GM21447 (cell line): ENCODE results near the gene RAI1.

Experiments
- ATAC-seq: cut with Tn5 transposase; IDR thresholded peaks from one replicate; pipeline ENCODE4 v1.9.1; 2021; ENCODE audit not compliant: unreplicated experiment

RAI1 gene

DNA sequence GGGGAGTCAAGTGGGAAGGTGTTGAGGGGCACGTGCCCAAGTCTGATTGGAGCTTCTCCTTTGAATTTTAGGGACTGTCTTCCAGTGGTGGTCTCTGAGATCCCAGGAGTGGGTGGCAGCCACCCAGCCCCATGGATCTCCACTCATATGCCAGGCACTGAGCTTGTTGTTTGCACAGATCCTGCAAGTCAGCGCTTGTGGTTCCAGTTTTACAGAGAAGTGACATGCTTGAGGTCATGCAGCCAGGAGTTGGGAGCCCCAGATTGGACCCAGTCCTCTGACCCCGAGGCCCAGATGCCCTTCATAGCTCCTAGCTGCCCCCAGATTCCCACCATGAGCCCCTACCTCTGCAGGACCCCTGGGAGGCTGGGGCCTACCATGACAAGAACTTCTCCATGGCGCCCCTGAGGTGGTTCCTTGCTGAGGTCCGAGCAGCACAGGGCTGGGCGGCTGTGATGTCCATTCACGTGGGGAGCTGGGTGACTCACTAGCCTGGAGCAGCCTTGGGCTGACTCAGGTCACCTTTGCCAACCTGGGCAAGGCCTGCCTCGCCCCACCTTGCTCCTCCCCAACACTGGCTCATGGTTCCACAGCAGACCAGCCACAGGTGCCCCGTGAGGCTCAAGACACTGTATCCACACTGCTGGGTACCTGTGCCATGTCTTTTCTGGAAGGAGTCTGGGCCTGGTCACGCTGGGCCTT lies 47.4 kb downstream of the RAI1 start:
- no peak for ATAC-seq

DNA sequence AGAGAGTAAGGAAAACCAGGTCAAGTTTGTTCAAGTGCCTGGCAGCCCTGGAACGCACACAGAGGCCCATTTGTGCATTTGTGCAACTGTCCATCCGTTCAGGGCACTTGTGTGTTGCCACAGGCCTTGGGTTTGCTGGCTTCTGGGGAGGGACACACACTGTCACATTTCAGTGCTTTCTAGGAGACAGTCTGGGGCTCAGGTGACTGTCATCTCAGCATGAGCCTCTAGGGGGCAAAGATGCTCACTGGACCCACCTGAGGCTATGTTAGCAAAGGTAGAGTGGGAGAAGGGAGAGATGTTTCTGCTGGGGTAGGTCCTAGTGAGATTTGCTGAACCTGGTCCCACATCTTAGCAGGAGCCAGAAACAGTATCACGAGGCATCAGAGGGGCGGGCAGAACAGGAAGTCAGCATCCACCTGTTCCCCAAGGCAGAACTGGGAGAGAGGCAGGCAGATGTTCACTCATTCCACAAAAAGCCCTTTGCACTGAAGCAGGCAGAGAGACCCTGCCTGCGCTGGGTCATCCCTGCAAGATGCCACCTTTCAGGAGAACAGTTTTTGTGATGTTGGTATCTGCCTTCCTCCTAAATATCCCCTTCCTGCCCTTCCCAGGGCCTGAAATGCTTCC lies 48.5 kb downstream of the RAI1 start:
- peak; percentile 63 for ATAC-seq

DNA sequence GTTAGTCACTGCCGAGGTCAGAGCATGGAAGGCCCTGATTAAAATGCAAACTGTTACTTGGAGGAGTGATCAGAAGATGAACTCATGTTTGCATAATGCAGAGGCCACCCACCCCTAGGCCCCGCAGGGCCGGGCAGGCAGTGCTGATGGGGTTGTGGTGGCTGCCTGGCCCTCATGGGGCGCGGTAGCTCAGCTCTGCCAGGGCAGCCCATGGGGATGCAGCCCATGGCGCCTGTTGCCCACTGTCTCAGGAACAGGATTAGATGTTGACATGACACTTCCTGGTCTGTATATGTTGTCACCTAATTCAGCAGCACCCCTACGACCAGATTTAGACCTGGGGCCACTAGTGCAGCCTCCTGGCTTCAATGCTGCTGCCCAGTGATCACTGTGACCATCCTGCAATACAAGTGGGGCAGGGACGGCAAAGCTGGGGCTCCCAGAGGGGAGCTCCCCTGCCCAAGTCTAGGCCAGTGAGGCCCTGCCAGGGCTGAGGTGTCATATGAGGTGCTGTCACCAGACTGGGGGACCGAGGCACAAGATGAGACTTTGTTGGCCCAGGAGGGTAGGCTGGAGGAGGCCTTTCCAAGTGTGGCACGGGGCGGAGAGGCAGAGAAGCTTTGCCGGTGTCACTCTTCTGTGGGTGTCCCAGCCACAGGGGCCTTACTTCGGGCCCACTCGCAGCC lies 49.1 kb downstream of the RAI1 start:
- no peak for ATAC-seq

DNA sequence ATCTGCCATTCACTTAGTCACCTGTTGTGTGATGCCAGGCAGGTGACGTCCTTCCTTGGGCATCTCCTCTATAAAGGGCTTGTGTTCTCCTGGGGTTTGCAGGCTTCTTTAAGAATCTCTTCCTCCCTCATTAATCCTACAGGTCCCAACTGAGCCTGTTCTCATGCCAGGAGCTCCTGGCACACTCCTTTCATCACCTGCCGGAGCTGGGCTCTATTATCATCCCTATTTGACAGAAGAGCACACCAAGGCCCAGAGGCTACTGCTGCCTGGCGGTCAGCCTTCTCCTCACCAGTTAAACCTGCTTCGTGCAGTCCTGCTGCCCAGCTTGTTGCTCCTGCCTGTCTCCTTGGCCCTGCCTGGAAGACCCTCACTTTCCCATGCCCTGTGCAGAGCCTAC lies 51.2 kb downstream of the RAI1 start:
- ATAC-seq = no peak

DNA sequence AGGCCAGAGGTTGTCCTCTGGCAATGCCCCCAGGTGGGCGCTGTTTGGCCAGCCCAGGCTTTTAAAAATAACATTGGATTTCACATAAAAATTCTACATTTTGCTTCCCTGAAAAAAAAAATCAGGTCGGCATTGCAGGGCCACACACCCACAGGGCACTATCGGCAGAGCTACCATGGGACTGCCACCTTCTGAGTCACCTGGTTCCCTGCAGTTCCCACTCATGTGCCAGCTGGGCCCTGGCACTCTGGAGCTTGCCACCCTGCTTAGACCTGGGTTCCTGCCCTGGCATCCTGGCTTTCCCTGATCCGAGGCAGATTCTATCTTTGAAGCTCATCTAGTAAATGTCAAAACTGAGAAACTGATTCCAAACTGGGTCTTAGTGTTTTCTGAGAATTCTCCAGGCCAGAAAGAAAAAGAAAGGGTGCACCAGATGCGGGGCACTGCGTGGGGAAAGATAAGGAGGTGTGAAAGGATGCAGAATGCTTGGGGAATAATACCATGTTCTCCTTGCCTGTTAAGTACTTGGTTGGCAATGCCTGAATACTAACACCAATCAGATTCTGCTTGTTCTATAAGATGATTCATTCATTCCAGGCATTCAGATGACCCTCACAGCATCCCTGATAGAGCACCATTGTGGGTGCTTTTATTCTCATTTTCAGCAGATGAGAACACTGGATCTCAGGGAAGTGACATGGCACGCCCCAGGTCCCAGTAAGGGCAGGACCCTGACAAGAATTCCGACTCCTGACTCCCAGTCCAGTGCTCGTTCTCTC lies 51.8 kb downstream of the RAI1 start:
- no peak for ATAC-seq

DNA sequence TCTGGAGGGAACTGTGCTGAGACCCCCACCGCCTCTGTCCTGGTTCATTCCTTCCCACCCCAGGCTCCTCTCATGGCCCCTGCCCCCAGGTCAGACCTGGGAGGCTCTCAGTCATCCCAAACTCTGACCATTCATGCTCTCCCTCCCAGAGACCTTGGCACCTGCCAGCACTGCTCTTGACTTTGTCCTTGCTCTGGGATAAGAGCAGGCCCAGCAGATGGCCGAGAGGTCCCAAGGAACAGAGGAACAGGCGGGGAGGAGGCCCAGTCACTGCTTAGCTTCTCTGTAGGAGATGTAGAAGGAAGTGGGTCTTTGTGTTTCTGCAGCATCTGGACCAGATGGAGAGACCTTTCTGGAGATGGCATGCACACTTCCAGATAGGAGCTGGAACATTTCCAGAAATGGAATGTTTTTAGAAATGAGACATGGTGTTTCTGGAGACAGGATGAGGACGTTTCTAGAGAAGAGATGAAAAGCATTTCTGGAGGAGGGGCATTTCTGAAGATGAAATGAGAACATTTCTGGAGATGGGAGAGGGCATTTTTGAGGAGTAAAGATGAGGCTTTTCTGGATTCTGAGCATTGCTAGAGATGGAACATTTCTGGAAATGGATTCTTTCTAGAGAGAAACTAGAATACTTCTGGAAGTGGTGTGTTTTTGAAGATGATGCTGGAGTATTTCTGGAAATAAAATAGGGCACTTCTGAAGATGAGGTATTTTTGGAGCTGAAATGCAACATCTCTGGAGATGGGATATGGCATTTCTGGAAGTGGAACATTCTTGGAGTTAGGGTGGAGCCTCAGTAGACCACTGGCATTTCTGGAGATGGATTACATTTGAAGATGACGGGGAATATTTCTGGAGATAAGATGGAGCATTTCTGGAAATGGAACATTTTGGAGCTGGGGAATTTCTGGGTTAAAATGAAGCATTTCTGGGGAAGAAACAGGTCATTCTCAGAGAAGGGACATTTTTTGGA lies 55.2 kb downstream of the RAI1 start:
- no peak for ATAC-seq

DNA sequence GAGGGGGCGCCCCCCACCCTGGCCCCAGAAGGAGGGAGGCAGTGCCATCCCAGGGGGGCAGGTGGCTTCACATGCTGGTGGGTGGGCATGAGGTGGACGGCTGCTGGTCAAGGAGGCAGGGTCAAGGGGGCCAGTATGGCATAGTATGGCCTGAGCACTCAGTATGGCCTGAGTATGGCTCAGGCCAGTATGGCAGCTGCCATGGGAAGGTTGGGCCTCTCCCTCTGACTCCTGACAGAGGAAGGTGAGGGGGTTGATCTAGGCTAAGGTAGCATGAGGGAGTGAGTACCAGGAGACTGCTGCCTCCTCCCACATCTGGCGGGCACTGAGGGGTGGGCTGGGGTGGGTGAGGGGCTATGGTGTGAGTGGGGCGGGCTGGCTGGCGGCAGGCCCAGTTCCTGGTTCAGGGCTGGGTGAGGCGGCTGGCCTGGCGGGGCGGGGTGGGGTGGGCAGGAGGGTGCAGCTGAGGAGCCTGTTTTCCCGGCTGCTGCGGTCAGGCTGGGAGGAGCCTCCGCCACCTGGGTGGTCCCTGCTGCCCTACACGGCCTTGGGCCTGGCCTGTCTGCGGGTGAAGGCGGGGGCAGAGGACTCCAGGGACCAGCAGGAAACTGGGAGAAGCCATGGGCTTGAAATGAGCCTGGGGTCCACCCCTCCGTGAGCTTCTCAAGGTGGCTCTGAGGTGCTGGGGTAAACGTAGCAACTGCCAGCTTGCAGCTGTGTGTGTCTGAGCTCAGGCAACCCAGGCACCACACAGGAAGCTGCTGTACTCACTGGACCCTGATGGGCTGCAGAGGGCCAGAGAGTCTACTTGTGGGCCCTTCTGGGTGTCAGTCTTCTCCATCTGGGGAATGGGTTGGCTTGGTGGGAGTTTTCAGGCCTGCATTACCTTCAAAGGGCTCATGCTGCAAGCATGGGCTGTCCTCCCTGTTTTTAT lies 57.0 kb downstream of the RAI1 start:
- ATAC-seq = no peak

DNA sequence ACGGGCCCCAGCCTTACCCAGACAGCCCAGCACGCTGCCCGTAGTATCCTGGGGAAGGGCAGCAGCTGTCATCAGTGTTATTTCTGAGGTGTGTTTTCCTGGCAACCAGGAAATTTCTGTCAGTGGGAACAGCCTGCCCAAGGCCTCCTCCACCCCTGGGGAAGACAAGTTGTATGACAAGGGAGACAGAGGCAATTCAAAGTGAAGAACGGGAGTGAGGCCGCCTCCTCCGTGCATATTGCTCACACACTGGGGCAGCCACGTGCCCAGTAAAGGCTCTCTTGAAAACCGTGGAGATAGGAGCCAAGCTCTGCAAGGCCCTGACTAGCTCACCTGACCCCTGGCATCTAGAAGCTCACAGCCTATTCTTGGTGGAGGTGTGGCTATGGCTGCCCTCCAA lies 57.6 kb downstream of the RAI1 start:
- no peak for ATAC-seq

DNA sequence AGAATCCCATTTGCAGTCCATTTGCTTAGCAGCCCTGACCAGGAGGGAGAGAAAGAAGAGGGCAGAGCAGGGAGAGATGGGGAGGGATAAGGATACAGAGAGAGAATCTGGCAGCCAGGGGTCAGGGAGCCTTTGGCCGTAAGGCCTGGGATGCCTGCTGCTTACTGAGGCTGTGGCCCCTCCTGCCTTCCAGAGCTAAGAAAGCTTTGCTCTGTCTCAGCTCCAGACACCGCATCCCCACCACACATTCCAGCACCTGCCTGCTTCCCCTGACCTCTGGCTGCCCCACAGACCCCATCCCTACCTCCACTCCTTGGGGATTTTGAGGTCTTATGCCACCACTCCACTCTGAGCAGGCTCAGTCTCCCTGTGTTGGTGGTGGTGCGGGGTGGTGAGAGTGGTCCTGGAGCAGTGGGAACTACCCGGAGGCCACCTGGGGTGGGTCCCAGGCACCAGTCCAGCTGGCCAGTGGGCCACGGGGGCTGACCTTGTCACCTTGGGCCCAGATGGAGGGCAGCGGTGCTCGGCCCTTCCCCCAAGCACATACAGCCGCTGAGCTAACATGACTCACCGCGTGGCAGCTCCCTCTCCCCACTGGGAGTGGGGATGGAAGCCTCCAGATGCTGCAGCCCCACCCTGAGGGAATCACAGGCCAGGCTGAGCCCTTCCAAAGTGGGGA lies 58.3 kb downstream of the RAI1 start:
- no peak for ATAC-seq

DNA sequence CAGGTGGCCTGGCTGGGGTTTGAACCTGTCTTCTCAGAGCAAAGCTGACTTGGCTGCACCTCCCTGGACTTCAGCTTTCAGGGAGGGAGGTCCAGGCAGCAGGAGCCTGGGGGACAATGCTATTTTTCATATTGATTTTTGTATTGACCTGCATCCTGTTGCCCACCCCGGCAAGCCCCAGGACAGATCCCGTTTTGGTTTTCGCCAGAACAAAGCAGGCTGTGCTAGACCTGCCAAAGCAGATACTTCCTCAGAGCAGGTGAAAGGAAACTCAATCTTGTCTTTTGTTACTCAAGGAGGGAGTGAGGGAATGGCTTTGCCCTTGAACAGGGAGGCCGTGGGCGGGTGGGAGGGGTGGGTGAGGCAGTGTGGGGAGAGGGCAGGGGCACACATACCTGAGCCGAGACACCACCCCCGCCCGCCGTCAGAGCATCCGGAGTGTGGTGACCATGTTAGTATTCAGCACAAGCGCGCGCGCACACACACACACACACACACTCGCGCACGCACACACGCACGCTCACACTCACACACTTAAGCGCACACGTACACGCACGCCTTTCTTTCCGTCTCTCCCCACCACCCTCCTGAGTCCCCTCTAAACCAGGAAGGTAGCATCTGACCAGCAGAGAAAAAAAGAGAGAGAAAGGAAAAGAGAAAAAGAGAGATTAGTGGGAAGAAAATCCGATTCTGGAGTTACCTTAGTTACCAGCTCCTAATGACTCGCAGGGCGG lies 59.5 kb downstream of the RAI1 start:
- ATAC-seq = no peak

DNA sequence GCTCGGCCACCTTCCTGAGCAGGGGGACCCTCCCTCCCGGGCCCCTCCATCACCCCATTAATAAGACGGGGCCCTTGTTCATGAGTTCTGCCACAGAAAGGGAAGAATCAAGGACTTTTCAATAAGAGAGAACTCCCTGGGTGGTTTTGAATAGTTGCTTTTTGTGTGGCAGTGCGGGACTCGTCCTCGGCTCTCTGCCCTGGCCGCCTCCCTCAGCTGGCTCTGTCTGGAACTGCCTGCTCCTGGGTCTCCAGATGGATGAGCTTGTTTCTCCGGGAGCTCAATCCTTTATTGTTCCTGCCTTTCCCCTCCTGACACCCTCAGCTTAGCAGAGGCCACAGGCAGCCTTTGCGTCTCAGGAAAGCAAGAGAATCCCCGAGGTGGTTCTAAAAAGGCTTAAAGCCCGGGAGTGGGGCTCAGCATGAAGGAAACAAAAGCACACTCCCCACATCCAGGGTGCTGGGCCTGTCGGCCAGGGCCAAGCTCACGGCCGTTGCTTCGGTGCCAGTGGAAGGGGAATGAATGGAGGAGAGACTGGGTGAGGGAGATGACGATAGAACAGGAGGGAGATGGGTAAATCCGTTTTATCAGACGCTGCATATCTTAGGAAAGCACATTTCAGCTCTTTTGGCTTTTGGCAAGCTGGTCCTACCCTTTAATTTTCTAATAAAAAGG lies 60.2 kb downstream of the RAI1 start:
- ATAC-seq = no peak

DNA sequence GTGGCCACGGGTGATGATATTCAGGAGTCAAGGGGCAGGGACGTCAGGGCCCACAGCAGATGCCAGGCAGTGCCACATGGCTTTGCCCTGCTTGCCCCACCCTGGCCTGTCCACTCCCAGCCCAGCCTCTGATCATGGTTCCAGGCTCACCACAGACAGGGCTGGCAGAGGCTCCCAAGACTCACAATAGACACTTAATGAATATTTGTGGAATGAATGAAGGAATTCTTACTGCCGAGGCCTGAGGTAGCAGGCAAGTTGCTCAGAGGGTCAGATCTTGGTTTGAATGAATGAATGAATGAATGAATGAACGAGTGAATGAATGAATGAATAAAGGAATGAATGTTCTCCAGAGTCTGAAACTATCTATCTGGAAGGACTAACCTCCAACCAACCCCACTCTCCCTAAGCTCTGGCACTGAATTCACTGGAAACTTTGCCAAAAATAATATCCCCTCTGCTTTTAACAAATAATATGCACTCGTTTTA lies 60.9 kb downstream of the RAI1 start:
- ATAC-seq = no peak

DNA sequence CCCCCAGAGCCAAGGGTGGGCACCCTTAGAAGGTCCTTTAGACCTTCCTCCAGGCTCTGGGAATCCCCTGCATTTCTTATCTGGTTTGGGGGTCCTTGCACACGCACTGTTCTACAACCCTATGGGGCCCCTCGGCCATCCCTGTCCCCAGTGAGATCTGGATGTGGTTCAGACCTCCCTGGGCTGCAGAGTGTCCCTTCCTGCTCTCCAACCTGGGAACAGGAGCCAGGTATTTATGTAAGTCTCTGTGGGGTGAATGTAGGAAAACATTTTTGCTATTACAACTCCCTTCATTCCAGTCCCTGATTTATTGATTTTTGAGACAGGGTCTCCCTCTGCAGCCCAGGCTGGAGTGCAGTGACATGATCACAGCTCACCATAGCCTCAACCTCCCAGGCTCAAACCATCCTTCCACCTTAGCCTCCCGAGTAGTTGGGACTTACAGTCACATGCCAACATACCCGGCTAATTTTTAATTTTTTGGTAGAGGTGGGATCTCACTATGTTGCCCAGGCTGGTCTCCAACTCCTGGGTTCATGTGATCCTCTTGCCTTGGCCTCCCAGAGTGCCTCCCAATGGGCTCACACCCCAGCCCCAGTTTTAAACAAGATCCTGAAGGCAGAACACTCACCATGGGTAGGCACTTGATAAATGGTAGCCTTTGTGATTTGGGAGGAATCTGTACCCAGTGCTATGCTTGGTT lies 61.6 kb downstream of the RAI1 start:
- no peak for ATAC-seq

DNA sequence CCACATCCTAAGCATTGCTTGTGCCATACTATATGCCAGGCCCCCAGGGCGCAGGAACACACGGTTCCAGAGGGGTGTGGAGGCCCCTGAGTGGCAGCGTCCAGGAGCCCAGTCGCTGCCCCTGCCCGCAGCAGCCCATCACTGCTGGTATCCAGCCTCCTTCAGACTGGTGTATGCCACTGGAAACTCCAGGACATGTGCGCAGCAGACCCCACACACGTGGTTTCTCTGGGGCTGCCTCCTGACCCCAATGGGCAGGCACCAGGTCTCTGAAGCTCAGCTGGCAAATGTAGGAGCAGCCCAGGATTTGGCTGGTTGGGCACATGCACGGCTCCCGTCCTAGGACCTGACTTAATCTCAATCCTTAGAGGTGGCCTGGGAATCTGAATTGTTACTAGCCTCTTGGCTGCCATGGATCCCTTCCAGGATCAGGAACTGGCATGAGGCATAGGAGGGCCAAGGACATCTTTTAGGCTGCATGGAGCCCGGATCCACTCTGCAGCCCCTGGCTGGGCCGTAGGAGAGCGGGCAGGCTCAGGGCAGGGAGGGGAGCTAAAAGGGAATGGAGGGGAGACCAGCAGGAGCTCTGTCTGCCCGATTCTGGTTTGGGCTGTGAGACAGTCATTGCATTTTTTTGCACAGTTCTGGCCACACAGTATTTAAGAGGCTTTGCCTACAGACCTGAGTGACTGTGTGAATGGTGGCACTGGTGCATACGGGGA lies 62.3 kb downstream of the RAI1 start:
- no peak for ATAC-seq

DNA sequence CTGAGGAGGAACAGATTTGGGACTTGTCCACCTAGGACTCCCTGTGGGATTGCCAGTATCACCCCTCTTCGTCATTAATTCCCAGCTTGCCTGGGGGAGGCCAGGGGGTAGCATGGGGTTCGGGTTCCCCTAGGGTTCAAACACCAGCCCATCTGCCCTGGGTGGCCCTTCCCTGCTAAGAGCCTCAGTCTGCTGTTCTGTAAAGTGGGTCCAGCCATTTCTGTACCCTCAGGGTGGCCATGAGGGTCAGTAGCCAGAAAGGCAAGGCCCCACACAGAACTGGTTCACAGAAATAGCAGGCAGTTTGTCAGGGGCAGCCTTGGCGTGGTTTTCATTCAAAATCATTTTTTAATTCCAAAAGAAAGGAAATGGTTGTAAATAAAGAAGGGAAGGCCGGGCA lies 62.9 kb downstream of the RAI1 start:
- no peak for ATAC-seq
